SH-SY5Y (cell line): ENCODE data around the gene ITPKA.

Experiments
- GATA2 ChIP-seq: IDR thresholded peaks from 2 replicates; pipeline ENCODE4 v1.6.1; 2011; ENCODE audit warnings: mild to moderate bottlenecking, low read depth, low read length
- GATA3 ChIP-seq: IDR thresholded peaks from 2 replicates; pipeline ENCODE4 v1.6.1; 2011; ENCODE audit warnings: low read depth, mild to moderate bottlenecking, low read length, moderate library complexity

DNA sequence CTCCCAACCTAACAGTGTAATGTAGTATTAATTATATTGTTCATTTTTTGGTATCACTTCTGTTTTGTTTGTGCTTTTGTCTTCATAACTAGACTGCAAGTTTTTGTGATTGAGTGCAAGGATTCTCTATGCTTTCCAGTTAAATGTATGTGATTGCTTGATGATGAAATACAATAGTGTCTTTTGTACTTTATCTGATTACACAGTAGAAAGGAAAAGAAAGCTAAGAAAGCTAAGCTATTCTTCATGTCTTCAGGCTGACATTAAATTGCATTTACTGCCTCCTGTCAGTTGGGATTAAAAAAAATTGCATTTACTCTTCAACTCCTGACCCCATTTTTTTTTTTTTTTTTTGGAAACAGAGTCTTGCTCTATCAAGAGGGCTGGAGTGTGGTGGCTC, 48.3 kb upstream of the ITPKA start:
- TF ChIP-seq GATA2 (no peak), GATA3 (no peak)
